Forelimb muscle (tissue), 1 donor: ENCODE data around the gene TRIM47. TPM values are rescaled to one million over a fixed set of nuclear protein-coding genes. Genes with fewer than 3 reads are reported as not detected.
"Not testable (repeated sequence)": the region's sequence is repeated elsewhere in the genome, so short reads cannot be mapped to it uniquely, and the experiment has no call there.

Experiments used
- DNase-seq: peaks from one replicate; pipeline ENCODE4 v3.0.0-alpha.2; 2013; ENCODE audit warnings: low read depth
- polyA plus RNA-seq: library from polyadenylated mRNA; unstranded; fragments of 120-200 nt; gene quantifications from one replicate; pipeline ENCODE4 v1.2.1, GENCODE V29; 2013; ENCODE audit not compliant: insufficient read length

Gene TRIM47
- polyA plus RNA-seq, 1 donor = 19.3 TPM

DNA sequence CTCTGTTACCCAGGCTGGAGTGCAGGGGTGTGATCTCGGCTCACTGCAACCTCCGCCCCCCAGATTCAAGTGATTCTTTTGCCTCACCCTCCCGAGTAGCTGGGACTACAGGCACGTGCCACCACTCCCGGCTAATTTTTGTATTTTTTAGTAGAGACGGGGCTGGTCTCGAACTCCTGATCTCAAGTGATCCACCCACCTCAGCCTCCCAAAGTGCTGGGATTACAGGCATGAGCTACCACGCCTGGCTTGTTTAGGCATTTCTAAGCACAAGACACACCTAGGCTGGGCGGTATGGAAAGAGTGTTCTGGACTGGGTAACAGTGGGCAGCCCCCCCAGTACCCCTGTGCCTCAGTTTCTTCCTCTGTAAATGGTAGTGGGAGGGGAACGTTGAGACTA is 8.2 kb downstream of the TRIM47 start:
- DNase-seq = not testable (repeated sequence)

- no peak for DNase-seq
Measured at GRCh38 chr17:75869282-75870141, 8.9 kb downstream of the TRIM47 start.

- DNase-seq = not testable (repeated sequence)
Measured at GRCh38 chr17:75868730-75869281, 9.6 kb downstream of the TRIM47 start.

- not testable (repeated sequence) for DNase-seq
Measured at GRCh38 chr17:75865404-75866188, 12.8 kb downstream of the TRIM47 start.

GRCh38 chr17:75864887-75865286 is 13.5 kb downstream of the TRIM47 start:
- DNase-seq = not testable (repeated sequence)

GRCh38 chr17:75864448-75864871 is 13.9 kb downstream of the TRIM47 start:
- no peak for DNase-seq

DNA sequence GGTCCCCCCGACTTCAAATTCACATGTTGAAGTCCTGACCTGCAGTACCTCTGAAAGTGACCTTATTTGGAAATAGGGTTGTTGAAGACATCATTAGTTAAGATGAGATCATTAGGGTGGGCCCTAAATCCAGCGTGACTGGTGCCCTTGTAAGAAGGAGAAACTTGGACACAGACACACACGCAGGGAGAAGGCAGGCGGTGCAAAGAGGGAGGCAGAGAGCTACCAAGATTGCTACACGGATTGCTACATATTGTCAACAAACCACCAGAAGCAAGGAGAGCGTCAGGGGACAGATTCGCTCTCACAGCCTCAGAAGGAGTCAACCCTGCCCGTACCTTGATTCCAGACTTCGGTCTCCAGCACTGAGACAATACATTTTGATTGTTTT is 16.5 kb downstream of the TRIM47 start:
- no peak for DNase-seq

DNA sequence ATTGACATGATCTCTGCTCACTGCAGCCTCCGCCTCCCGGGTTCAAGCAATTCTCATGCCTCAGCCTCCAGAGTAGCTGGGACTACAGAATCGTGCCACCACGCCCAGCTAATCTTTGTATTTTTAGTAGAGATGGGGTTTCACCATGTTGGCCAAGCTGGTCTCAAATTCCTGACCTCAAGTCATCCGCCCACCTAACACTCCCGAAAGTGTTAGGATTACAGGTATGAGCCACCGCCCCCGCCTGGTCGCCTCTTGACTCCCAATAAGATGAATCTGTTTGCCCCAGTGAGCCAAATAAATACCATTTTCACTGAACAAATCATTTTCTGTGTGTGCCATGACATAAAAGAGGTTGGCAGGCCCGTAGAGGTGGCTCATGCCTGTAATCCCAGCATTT is 19.0 kb downstream of the TRIM47 start:
- DNase-seq = not testable (repeated sequence)

DNA sequence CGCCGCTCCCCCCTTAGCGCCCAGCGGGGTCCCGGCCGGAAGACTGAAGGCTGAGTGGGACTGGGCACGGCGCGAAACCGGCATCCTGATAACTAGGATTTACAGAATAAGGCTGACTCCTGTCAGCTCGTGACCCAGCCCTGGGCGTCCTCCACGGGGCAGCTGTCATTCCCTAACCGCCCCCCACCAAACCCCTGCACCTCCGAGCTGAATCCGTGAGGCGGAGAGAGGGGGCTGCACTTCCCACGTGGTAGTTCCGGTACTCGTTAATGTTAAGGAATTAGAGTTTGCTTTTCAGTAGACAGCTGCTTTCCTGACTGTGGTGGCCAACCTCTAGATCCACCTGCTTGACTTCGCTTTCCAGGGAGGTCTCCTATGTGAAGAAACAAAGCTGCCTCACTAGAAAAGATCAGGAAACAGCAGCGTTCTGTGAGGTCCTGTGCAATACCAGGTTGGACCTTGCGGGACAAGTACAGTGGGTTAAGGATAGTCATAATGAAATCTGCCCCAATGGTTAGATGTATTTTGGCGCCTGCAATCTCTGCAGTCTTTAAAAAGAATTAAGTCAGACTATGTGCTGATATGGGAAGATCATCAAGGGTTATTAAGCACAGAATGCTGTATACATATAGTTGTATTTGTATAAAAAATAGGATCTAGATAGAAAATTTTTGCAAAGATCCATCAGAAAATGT is 22.2 kb downstream of the TRIM47 start:
- DNase-seq = no peak

DNA sequence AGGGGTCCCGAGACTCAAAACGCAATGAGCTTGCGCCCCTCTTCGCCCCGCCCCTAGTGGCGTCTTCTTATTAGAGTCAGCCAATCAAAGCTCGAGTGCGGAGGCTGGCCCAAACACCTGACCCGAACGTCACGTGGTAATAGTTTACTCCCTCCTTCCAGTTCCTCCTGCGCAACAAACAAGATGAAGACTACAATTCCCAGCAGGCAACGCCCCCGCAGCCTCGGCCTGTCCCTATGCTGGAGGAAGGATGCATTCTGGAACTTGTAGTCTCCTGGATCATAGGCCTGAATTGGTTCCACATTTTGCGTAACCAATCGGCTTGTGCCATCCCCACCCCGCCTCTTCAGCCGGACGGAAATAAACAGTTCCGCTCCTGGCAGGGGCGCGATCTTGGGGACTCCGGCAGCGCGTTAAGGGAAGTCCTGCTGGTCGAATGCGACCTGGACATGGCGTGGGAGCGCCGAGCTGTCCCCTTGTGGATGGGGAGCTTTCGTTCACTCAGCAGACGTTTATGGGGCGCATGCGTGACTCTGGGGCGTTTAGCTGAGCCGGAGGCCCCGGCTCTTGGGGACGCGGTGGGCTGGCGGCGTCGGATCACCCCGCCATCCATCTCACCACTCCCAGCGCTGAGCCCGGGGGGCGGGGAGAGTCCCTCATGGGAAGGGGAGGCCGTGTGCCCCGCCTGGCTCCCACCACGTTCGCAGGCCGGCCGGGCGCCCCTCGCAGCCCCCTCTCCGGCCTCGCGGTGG is 22.9 kb downstream of the TRIM47 start, which contains the start of gene WBP2:
Gene WBP2 (minus strand): TSS at position 26 of the 752 bp plus-strand sequence. CDS start 38 bp downstream, outside the sequence.
- DNase-seq = peak; percentile 100

- no peak for DNase-seq
Measured at GRCh38 chr17:75854881-75855309, 23.5 kb downstream of the TRIM47 start.

- no peak for DNase-seq
Measured at GRCh38 chr17:75854101-75854748, 24.2 kb downstream of the TRIM47 start.

DNA sequence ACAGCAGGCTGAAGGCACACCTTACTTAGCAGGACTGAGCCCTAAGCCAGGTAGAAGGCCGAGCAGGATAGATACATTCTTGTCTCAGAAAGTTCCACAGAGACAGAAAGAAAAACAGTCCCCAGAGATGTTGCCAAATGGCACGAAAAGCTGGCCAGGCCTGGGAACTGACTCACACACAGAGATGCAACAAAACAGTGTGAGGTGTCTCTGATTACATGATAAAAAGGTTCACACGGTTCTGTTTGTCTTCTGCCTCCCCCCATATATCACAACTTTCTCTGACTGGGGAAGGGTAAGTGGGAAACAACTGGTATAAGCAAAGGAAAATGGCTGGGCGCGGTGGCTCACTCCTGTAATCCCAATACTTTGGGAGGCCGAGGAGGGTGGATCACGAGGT is 24.9 kb downstream of the TRIM47 start:
- DNase-seq = no peak

- DNase-seq = not testable (repeated sequence)
Measured at GRCh38 chr17:75851693-75851991, 26.7 kb downstream of the TRIM47 start.

GRCh38 chr17:75850928-75851692 is 27.3 kb downstream of the TRIM47 start:
- no peak for DNase-seq

GRCh38 chr17:75849724-75850123 is 28.7 kb downstream of the TRIM47 start:
- DNase-seq = no peak

DNA sequence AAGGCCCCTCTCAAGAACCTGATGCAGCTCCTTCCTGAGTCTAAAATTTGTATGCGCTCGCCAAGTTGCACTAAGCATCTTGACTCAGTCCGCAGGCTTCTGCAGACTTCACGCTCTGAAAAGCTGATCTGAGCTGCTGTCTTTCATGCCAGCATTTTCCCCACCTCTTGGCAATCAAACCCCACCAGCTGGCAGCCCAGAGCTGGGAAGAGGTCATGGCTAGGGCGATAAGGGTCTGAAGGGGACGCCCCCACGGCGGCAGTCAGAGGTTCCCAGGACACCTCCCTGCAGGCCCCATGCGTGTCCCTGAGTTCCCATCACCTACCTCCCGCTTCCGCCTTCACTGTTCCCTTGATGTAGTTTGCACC is 29.1 kb downstream of the TRIM47 start:
- DNase-seq = no peak

DNA sequence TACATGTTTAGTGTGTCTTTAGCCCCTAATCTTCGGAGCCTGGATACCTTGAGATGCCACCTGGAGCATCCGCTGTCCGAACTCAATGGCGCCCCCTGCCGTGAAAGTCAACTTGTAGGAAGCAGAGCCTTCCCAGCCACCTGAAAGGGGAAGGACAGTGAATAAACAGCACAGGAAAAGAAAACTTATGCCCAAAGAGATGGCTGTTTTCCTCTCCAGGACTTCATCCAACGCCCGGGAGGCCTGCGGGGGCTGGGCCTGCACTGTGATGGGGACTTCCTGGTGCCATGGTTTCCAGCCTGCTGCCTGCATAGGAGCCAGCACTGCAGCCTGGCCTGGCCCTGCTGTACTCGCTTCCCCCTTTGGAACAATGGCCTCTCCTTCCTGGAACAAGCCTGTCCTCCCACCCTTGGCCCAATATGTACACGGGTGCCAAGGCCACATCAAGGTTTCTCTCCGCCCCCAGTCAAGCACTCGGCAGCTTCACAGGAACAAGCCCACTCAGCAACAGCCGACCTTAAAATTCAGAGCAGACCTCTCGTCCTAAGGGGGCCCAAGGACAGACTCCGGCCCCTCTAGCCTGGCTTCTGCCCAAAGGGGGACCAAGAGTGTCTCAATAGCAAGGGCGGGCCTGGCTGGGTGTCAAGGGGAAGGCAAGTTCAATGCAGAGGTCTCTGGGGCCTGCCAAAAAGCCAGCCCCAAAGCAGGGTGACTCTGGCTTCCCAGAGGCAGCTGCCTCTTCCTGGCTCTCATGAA is 29.7 kb downstream of the TRIM47 start:
- no peak for DNase-seq
